Adrenal gland (tissue), 5 donors: ENCODE data around the gene ACOT11.

Experiments used
- POLR2A ChIP-seq, 2 donors: fragments of 450-650 bp; IDR thresholded peaks; one replicate each; pipeline ENCODE4 v1.6.1; 2017; ENCODE audit warnings: antibody characterized with exemption in 2 of 2, mild to moderate bottlenecking in 2 of 2, moderate library complexity in 1 of 2
- TF ChIP-seq, protein P1 (sequence below), 6 experiments: fragments of 450-650 bp in 4 of 6; fragments of 200-600 bp in 2 of 6; sonication (generic) in 1 of 6; IDR thresholded peaks; 1 replicate in 5 of 6; 2 replicates in 1 of 6; pipeline versions ENCODE4 v1.5.1 to v1.8.0; 2016 to 2021; ENCODE audit warnings: antibody characterized with exemption in 6 of 6, mild to moderate bottlenecking in 2 of 6, moderate library complexity in 1 of 6
- donor health status: DM: no; HTN: no; CAD: no.

DNA sequence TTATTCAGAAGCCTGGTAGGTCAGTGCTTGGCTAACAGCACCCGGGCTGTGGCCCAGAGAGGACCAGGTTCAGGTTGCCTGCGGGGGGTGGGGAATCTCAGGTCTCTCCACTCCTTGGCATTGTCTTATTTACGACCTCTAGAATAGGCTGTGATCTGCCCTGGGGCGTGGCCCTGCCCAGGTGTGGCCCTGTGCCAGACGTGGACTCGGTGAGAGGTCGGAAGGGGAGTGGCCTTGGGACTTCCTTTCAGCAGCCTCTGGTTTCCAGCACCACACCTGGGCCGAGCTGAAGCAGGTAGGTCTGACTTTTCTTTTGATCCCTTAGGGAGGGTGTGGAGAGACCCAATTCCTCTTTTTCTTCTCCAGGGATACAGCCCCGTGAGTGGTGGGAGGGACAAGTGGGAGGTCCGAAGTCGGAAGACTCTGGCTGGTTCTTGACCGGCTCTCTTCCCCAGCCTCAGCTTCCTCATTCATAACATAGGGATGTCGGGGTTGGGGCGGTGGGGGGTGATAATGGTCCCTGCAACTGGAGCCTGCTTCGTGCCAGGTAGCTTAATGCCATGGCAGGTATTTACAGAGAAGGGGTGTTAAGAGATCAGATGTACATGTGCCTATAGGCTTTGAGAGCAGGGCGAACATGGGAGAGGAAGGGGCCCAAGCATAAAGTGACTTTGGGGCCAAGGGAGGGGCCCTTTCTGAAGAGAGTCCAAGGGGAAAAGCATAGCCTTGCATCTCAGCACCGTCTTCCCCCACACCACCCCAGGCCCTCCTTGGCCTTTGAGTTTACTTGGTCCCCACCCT lies 16.5 kb downstream of the ACOT11 start:
- TF ChIP-seq, protein P1, sequence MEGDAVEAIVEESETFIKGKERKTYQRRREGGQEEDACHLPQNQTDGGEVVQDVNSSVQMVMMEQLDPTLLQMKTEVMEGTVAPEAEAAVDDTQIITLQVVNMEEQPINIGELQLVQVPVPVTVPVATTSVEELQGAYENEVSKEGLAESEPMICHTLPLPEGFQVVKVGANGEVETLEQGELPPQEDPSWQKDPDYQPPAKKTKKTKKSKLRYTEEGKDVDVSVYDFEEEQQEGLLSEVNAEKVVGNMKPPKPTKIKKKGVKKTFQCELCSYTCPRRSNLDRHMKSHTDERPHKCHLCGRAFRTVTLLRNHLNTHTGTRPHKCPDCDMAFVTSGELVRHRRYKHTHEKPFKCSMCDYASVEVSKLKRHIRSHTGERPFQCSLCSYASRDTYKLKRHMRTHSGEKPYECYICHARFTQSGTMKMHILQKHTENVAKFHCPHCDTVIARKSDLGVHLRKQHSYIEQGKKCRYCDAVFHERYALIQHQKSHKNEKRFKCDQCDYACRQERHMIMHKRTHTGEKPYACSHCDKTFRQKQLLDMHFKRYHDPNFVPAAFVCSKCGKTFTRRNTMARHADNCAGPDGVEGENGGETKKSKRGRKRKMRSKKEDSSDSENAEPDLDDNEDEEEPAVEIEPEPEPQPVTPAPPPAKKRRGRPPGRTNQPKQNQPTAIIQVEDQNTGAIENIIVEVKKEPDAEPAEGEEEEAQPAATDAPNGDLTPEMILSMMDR (IDR thresholded peaks at IDR 0.05), result no peak
- TF ChIP-seq POLR2A (IDR thresholded peaks at IDR 0.05), result no peak
